Endothelial cell (in vitro differentiated cells): ENCODE results near the gene ANO2. TPM values are rescaled to one million over a fixed set of nuclear protein-coding genes. Genes with fewer than 3 reads are reported as not detected.

Experiments used
- DNase-seq: peaks from one replicate; pipeline ENCODE4 v3.0.0; 2021; ENCODE audit warnings: low spot score
- H3K27ac Mint-ChIP-seq: one replicate; pipeline ENCODE4 v1.8.0; 2021; ENCODE audit warnings: mixed read lengths, inconsistent platforms; ENCODE audit not compliant: unreplicated experiment
- H3K27me3 Mint-ChIP-seq: one replicate; pipeline ENCODE4 v1.8.0; 2021; ENCODE audit warnings: mild to moderate bottlenecking, moderate library complexity, mixed read lengths, inconsistent platforms; ENCODE audit not compliant: unreplicated experiment
- H3K36me3 Mint-ChIP-seq: one replicate; pipeline ENCODE4 v1.8.0; 2021; ENCODE audit warnings: mild to moderate bottlenecking, low read depth, mixed read lengths, inconsistent platforms; ENCODE audit not compliant: unreplicated experiment
- H3K4me1 Mint-ChIP-seq: one replicate; pipeline ENCODE4 v1.8.0; 2021; ENCODE audit warnings: mild to moderate bottlenecking, mixed read lengths, inconsistent platforms; ENCODE audit not compliant: unreplicated experiment
- H3K4me3 Mint-ChIP-seq: one replicate; pipeline ENCODE4 v1.8.0; 2021; ENCODE audit warnings: mild to moderate bottlenecking, mixed read lengths, inconsistent platforms; ENCODE audit not compliant: unreplicated experiment
- H3K9me3 Mint-ChIP-seq: one replicate; pipeline ENCODE4 v1.8.0; 2021; ENCODE audit warnings: mixed read lengths, inconsistent platforms; ENCODE audit not compliant: unreplicated experiment
- CTCF ChIP-seq: fragments of 200-600 bp; sonication (generic); IDR thresholded peaks from one replicate; pipeline ENCODE4 v1.5.0; 2021; ENCODE audit warnings: antibody characterized with exemption; ENCODE audit not compliant: unreplicated experiment
- total RNA-seq: library from RNA; stranded (reverse); fragmentation: NEBNext Ultra II Directional; extraction: Animal tissue kit (Norgen Biotek cat#: 25700); gene quantifications from one replicate; pipeline ENCODE4 v1.2.1, GENCODE V29; 2021; ENCODE audit not compliant: unreplicated experiment

Gene ANO2
- total RNA-seq, 1 donor from 2014 or later = 4.5 TPM

GRCh38 chr12:5514545-5514944, 430.5 kb downstream of the ANO2 start:
- H3K36me3 Mint-ChIP-seq = no peaks in the 10 kb centered on the region

GRCh38 chr12:5514016-5514415, 431.0 kb downstream of the ANO2 start:
- Mint-ChIP-seq H3K4me3 (no peak overlapping the region), H3K9me3 (no peaks in the 10 kb centered on the region), H3K27me3 (no peaks in the 10 kb centered on the region), H3K27ac (no peak overlapping the region), H3K36me3 (no peaks in the 10 kb centered on the region), H3K4me1 (peaks cover 3% of the 10 kb centered on the region)
- no peak for TF ChIP-seq CTCF
- no peak for DNase-seq

More at GRCh38 chr12:5514545-5514944, 430.5 kb downstream of the ANO2 start:
- Mint-ChIP-seq H3K4me1 (peaks cover 3% of the 10 kb centered on the region), H3K9me3 (no peaks in the 10 kb centered on the region), H3K27me3 (no peaks in the 10 kb centered on the region), H3K4me3 (no peak overlapping the region), H3K27ac (no peak overlapping the region)
- no peak for DNase-seq
- TF ChIP-seq CTCF = no peak

GRCh38 chr12:5513406-5513805, 431.7 kb downstream of the ANO2 start:
- H3K4me3 Mint-ChIP-seq = no peak overlapping the region
- H3K36me3 Mint-ChIP-seq = no peaks in the 10 kb centered on the region
- no peaks in the 10 kb centered on the region for H3K27me3 Mint-ChIP-seq
- no peak overlapping the region for H3K27ac Mint-ChIP-seq
- TF ChIP-seq CTCF = no peak
- no peaks in the 10 kb centered on the region for H3K9me3 Mint-ChIP-seq
- peaks cover 3% of the 10 kb centered on the region for H3K4me1 Mint-ChIP-seq
- DNase-seq = no peak

Other genes with a start within 250 kb of the ANO2 start
- 56.0 TPM for gene VWF, start 179.4 kb upstream of the ANO2 start, total RNA-seq